ENCODE data around the gene NTSR1.

Gene NTSR1

GRCh38 chr20:62749851-62750445, 41.3 kb downstream of the NTSR1 start:
- H3K79me2 ChIP-seq (ENCODE audit: insufficient read depth, low read length) = no peaks in the 10 kb centered on the region

GRCh38 chr20:62751551-62752150, 43.0 kb downstream of the NTSR1 start:
- no peaks in the 10 kb centered on the region for H3K36me3 ChIP-seq (ENCODE audit: insufficient read depth, low read length)
- H3K9ac ChIP-seq (ENCODE audit: low read depth, low read length, poor library complexity, severe bottlenecking) = no peak overlapping the region
- no peak overlapping the region for H3K4me2 ChIP-seq (ENCODE audit: low read depth, low read length, poor library complexity, severe bottlenecking)
- no peak overlapping the region for H3K4me3 ChIP-seq (ENCODE audit: low read length, poor library complexity, severe bottlenecking)
- H3K79me2 ChIP-seq (ENCODE audit: insufficient read depth, low read length) = no peaks in the 10 kb centered on the region
- no peaks in the 10 kb centered on the region for H4K20me1 ChIP-seq (ENCODE audit: insufficient read depth, low read length, poor library complexity, severe bottlenecking)
- TF ChIP-seq CTCF (conservative IDR thresholded peaks at IDR 0.05; ENCODE audit: low read length) (no peak), EZH2phosphoT487 (IDR thresholded peaks at IDR 0.05; ENCODE audit: borderline replicate concordance) (no peak)
- no peaks in the 10 kb centered on the region for H3K27me3 ChIP-seq (ENCODE audit: insufficient read depth, low read length, poor library complexity, severe bottlenecking)
- no peaks in the 10 kb centered on the region for H3K9me3 ChIP-seq (ENCODE audit: insufficient read depth, low read depth, low read length)
- H3K4me1 ChIP-seq (ENCODE audit: insufficient read depth, low read length, poor library complexity, severe bottlenecking) = no peaks in the 10 kb centered on the region
- H2AFZ ChIP-seq (ENCODE audit: low read length) = no peak overlapping the region
- H3F3A ChIP-seq (ENCODE audit: low read depth) = no peaks in the 10 kb centered on the region
- H3K9me2 ChIP-seq (replicated peaks; ENCODE audit: low read depth, low read length) = no peaks in the 10 kb centered on the region

More at GRCh38 chr20:62749851-62750445, 41.3 kb downstream of the NTSR1 start:
- no peaks in the 10 kb centered on the region for H3F3A ChIP-seq (ENCODE audit: low read depth)
- H3K4me1 ChIP-seq (ENCODE audit: insufficient read depth, low read length, poor library complexity, severe bottlenecking) = no peaks in the 10 kb centered on the region
- TF ChIP-seq CTCF (conservative IDR thresholded peaks at IDR 0.05; ENCODE audit: low read length) = no peak
- no peak for TF ChIP-seq EZH2phosphoT487 (IDR thresholded peaks at IDR 0.05; ENCODE audit: borderline replicate concordance)
- H3K4me3 ChIP-seq (ENCODE audit: low read length, poor library complexity, severe bottlenecking) = no peak overlapping the region
- H2AFZ ChIP-seq (ENCODE audit: low read length) = no peak overlapping the region
- no peak overlapping the region for H3K9ac ChIP-seq (ENCODE audit: low read depth, low read length, poor library complexity, severe bottlenecking)
- H3K27me3 ChIP-seq (ENCODE audit: insufficient read depth, low read length, poor library complexity, severe bottlenecking) = no peaks in the 10 kb centered on the region
- no peaks in the 10 kb centered on the region for H3K9me3 ChIP-seq (ENCODE audit: insufficient read depth, low read depth, low read length)
- H3K9me2 ChIP-seq (replicated peaks; ENCODE audit: low read depth, low read length) = no peaks in the 10 kb centered on the region
- no peaks in the 10 kb centered on the region for H4K20me1 ChIP-seq (ENCODE audit: insufficient read depth, low read length, poor library complexity, severe bottlenecking)
- no peaks in the 10 kb centered on the region for H3K36me3 ChIP-seq (ENCODE audit: insufficient read depth, low read length)
- no peak overlapping the region for H3K4me2 ChIP-seq (ENCODE audit: low read depth, low read length, poor library complexity, severe bottlenecking)

GRCh38 chr20:62752181-62752670, 43.6 kb downstream of the NTSR1 start:
- no peak for TF ChIP-seq CTCF (conservative IDR thresholded peaks at IDR 0.05; ENCODE audit: low read length)
- no peak for TF ChIP-seq EZH2phosphoT487 (IDR thresholded peaks at IDR 0.05; ENCODE audit: borderline replicate concordance)
- H3K4me3 ChIP-seq (ENCODE audit: low read length, poor library complexity, severe bottlenecking) = no peak overlapping the region
- no peak overlapping the region for H3K9ac ChIP-seq (ENCODE audit: low read depth, low read length, poor library complexity, severe bottlenecking)
- no peaks in the 10 kb centered on the region for H3K4me1 ChIP-seq (ENCODE audit: insufficient read depth, low read length, poor library complexity, severe bottlenecking)
- H2AFZ ChIP-seq (ENCODE audit: low read length) = no peak overlapping the region
- no peaks in the 10 kb centered on the region for H4K20me1 ChIP-seq (ENCODE audit: insufficient read depth, low read length, poor library complexity, severe bottlenecking)
- H3K79me2 ChIP-seq (ENCODE audit: insufficient read depth, low read length) = no peaks in the 10 kb centered on the region
- H3K4me2 ChIP-seq (ENCODE audit: low read depth, low read length, poor library complexity, severe bottlenecking) = no peak overlapping the region
- H3F3A ChIP-seq (ENCODE audit: low read depth) = no peaks in the 10 kb centered on the region
- H3K9me2 ChIP-seq (replicated peaks; ENCODE audit: low read depth, low read length) = no peaks in the 10 kb centered on the region
- no peaks in the 10 kb centered on the region for H3K36me3 ChIP-seq (ENCODE audit: insufficient read depth, low read length)
- no peaks in the 10 kb centered on the region for H3K27me3 ChIP-seq (ENCODE audit: insufficient read depth, low read length, poor library complexity, severe bottlenecking)
- H3K9me3 ChIP-seq (ENCODE audit: insufficient read depth, low read depth, low read length) = no peaks in the 10 kb centered on the region

All from Loucy (cell line).